ENCODE data around the gene MAT2A. TPM values are rescaled to one million over a fixed set of nuclear protein-coding genes. Genes with fewer than 3 reads are reported as not detected.
A peak's percentile ranks its signal among the peaks of the same experiment; 100 is the strongest.

MAT2A gene
- total and polyA plus RNA-seq, 9 of the 15 experiments (the other 6 are each of a cell fraction or from before 2014, with no cell fraction given), result 130 to 1,027 (median 240) TPM

GRCh38 chr2:85540133-85540648, 1.2 kb downstream of the MAT2A start (continued):
- TF ChIP-seq NFATC3 (IDR thresholded peaks at IDR 0.05) (0 out of 2 replicates have a peak, but pooled peaks have one; percentile 9), TAF9B (IDR thresholded peaks at IDR 0.05; ENCODE audit: partially characterized antibody) (peak; percentile 12), CREBBP (IDR thresholded peaks at IDR 0.05; ENCODE audit: low read depth, low read length) (no peak), KHSRP (IDR thresholded peaks at IDR 0.05) (no peak; the same call in 1 of the 2 replicates), BRD9 (IDR thresholded peaks at IDR 0.05; ENCODE audit: low read depth, partially characterized antibody) (no peak), BRD4 (IDR thresholded peaks at IDR 0.05) (no peak), ZNF717 (CRISPR knock-in tag; IDR thresholded peaks at IDR 0.05) (no peak), DEAF1 (CRISPR knock-in tag; IDR thresholded peaks at IDR 0.05) (no peak), ATF6 (CRISPR knock-in tag; IDR thresholded peaks at IDR 0.05) (no peak), ZBTB1 (CRISPR knock-in tag; IDR thresholded peaks at IDR 0.05; ENCODE audit: borderline replicate concordance, low read depth) (no peak), KDM4B (IDR thresholded peaks at IDR 0.05; ENCODE audit: borderline replicate concordance in 2 of 2, low read depth in 1 of 2) (no peak), ZNF551 (CRISPR knock-in tag; IDR thresholded peaks at IDR 0.05) (no peak), HDAC6 (IDR thresholded peaks at IDR 0.05; ENCODE audit: low read depth, low read length) (no peak), CBX1 (IDR thresholded peaks at IDR 0.05; ENCODE audit: low read depth) (no peak), ZNF695 (CRISPR knock-in tag; IDR thresholded peaks at IDR 0.05) (no peak), LEF1 (IDR thresholded peaks at IDR 0.05) (no peak), ZSCAN29 (IDR thresholded peaks at IDR 0.05) (no peak), ERF (CRISPR knock-in tag; IDR thresholded peaks at IDR 0.05) (no peak), BCLAF1 (IDR thresholded peaks at IDR 0.05; ENCODE audit: borderline replicate concordance in 1 of 2, control insufficient read depth in 1 of 2, low read depth in 2 of 2, low read length in 1 of 2) (peak in 1 of 2 experiments; percentile 33; a peak in 1 of 4 replicates), ZBTB2 (IDR thresholded peaks at IDR 0.05) (no peak), DACH1 (IDR thresholded peaks at IDR 0.05; ENCODE audit: partially characterized antibody) (no peak), TCF7L2 (IDR thresholded peaks at IDR 0.05; ENCODE audit: low read depth, low read length) (no peak), RBM15 (IDR thresholded peaks at IDR 0.05; ENCODE audit: insufficient read depth, low read length) (no peak)

All from K562 (cell line).